Skeletal muscle satellite cell (primary cell): ENCODE measurements around the gene ZNF627.
"Not testable (repeated sequence)": the region's sequence is repeated elsewhere in the genome, so short reads cannot be mapped to it uniquely, and the experiment has no call there.

Source experiments
- H3K27me3 ChIP-seq: 2 replicates; pipeline ENCODE4 v1.7.0; 2013; ENCODE audit warnings: low read length; ENCODE audit not compliant: control insufficient read depth, insufficient read depth
- H3K36me3 ChIP-seq: 2 replicates; pipeline ENCODE4 v1.7.0; 2013; ENCODE audit warnings: mild to moderate bottlenecking, control low read depth, low read length; ENCODE audit not compliant: insufficient read depth
- H3K4me1 ChIP-seq: 2 replicates; pipeline ENCODE4 v1.7.0; 2013; ENCODE audit warnings: low read length; ENCODE audit not compliant: control insufficient read depth, insufficient read depth
- H3K4me2 ChIP-seq: 2 replicates; pipeline ENCODE4 v1.7.0; 2013; ENCODE audit warnings: mild to moderate bottlenecking, low read length
- H3K4me3 ChIP-seq: 2 replicates; pipeline ENCODE4 v1.7.0; 2013; ENCODE audit warnings: low read length
- H3K9ac ChIP-seq: 2 replicates; pipeline ENCODE4 v1.7.0; 2013; ENCODE audit warnings: mild to moderate bottlenecking, low read depth, low read length, moderate library complexity
- H3K9me3 ChIP-seq: replicated peaks from 2 replicates; pipeline ENCODE4 v1.7.0; 2013; ENCODE audit warnings: mild to moderate bottlenecking, control low read depth, low read length

The ZNF627 gene

DNA sequence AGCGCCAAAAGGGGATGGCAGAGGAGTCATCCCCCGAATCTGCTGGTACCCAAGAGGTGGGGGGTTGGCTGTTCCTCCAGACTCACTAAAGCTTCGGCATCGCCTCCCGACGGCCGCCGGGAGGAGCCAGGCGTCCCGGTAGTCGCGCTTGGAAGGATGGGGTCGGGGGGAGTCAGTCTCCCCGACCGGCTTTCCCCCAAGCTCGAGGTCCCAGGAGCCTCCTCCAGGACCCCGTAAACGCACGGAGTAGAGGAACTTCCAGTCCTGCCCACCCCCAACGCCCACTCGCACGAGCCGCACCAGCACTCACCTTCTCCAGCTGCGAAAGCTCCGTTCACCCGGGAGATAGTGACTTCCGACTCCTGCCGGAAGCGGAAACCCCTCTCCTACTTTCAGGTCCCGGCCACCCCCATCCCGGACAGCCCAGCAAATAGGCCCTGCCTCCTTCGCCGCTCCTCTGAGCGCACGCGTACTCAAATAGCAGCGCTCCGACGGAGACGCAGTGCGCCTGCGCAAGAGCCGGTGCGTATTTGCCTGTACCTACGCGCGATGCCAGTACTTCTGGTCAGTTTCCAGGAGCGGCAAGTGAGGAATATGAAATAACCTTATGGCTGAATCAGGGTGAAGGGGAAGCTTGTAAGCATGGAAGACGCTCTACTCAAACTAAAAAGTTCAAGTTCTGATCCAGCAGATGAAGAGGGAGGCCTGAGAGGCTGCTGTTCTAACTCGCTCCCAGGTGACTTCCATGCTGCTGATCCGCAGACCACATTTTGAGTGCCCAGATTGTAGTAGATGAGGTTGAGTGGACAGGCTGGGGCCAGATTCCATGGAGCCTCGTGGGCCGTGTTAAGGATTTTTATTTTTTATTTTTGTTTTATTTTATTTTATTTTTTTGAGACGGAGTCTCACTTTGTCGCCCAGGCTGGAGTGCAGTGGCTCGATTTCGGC is 38.1 kb upstream of the ZNF627 start, which contains the start of gene ELOF1:
ELOF1 (minus strand) TSS at position 350 of the 948 bp plus-strand sequence. CDS start 4,883 bp downstream, outside the sequence.
- peak within 1 kb of the TSS; percentile 87 for H3K9ac ChIP-seq
- peaks cover 7% of the 10 kb centered on the region for H3K4me1 ChIP-seq
- peaks cover 4% of the 10 kb centered on the region for H3K36me3 ChIP-seq
- H3K27me3 ChIP-seq, result no peaks in the 10 kb centered on the region
- no peaks in the 10 kb centered on the region for H3K9me3 ChIP-seq
- peak within 1 kb of the TSS; percentile 92 for H3K4me2 ChIP-seq
- peak within 1 kb of the TSS; percentile 89 for H3K4me3 ChIP-seq

DNA sequence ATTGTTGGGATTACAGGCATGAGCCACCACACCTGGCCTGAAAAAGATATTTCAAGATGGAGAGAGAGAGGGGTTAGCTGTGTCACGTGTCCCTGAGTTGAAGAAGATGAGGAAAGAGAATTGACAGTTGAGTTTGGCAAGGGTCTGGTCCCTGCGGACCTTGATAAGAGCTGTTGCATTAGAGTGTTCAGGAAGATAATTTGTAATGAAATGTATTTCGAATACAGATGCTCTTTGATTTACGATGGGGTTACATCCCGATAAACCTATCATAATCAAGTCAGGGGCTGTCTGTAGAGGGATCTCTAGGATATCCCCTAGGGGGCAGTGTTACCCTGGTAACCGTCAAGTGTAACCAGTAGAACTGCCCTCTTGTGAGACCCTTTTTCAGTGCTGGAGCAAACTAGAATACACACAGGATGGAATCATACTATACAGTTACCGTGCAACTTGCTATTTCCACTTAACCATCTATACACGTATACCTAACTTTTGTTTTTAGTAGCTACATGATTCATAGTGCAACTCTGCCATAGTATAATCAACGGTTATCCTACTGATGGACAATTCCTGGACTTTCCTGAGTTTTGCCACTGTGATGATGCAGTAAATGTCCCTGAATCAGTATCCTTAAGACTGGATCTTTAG is 36.8 kb upstream of the ZNF627 start:
- no peaks in the 10 kb centered on the region for H3K36me3 ChIP-seq
- H3K9ac ChIP-seq, result no peak overlapping the region
- no peaks in the 10 kb centered on the region for H3K27me3 ChIP-seq
- peaks cover 7% of the 10 kb centered on the region for H3K4me1 ChIP-seq
- no peak overlapping the region for H3K4me2 ChIP-seq
- H3K9me3 ChIP-seq, result no peaks in the 10 kb centered on the region
- no peak overlapping the region for H3K4me3 ChIP-seq

DNA sequence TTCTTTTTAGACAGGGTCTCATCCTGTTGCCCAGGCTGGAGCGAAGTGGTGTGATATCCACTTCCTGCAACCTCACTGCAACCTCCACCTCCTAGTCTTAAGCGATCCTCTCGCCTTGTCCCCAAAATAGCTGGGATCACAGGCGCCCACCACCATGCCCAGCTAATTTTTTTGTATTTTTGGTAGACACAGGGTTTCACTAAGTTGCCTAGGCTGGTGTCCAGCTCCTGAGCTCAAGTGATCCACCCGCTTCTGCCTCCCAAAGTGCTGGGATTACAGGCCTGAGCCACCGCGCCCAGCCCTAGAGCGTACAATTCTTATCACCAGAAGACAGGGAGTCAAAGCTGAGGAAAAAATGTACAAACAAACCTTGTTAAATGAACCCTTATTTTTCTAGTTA is 33.8 kb upstream of the ZNF627 start:
- Histone ChIP-seq H3K9me3 (no peaks in the 10 kb centered on the region), H3K27me3 (no peaks in the 10 kb centered on the region), H3K9ac (no peak overlapping the region), H3K4me2 (no peak overlapping the region), H3K4me3 (no peak overlapping the region), H3K36me3 (no peaks in the 10 kb centered on the region), H3K4me1 (no peaks in the 10 kb centered on the region)

DNA sequence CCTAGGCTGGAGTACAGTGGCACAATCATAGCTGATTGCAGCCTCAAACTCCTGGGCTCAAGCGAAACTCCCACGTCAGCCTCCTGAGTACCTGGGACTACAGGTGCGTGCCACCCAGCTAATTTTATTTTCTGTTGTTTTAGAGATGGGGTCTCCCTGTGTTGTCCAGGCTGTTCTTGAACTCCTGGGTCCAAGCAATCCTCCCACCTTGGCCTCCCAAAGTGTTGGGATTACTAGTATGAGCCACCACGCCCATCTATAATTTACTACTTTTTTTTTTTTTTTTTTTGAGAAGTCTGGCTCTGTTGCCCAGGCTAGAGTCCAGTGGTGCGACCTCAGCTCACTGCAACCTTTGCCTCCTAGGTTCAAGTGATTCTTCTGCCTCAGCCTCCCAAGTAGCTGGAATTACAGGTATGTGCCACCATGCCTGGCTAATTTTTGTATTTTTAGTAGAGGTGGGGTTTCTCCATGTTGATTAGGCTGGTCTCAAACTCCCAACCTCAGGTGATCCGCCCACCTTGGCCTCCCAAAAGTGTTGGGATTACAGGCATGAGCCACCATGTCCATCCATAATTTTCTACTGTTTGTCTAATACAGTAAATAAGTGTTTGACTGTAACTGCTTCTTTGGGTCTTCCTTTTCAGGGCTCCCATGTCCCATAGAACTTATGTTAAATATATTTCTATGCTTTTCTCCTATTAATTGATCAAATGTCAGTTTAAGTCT is 33.0 kb upstream of the ZNF627 start:
- H3K9me3 ChIP-seq, H3K9ac ChIP-seq, H3K4me1 ChIP-seq, H3K4me3 ChIP-seq, H3K4me2 ChIP-seq, H3K36me3 ChIP-seq, H3K27me3 ChIP-seq: not testable (repeated sequence)

- H3K27me3 ChIP-seq, H3K36me3 ChIP-seq, H3K9ac ChIP-seq, H3K4me2 ChIP-seq, H3K9me3 ChIP-seq, H3K4me1 ChIP-seq, H3K4me3 ChIP-seq: not testable (repeated sequence)
Observed at GRCh38 chr19:11565649-11565980, 31.7 kb upstream of the ZNF627 start.

GRCh38 chr19:11566164-11566563 is 31.1 kb upstream of the ZNF627 start:
- Histone ChIP-seq H3K4me1 (no peaks in the 10 kb centered on the region), H3K4me2 (no peak overlapping the region), H3K4me3 (no peak overlapping the region), H3K9ac (no peak overlapping the region), H3K27me3 (no peaks in the 10 kb centered on the region), H3K36me3 (no peaks in the 10 kb centered on the region), H3K9me3 (no peaks in the 10 kb centered on the region)

GRCh38 chr19:11570039-11570462 is 27.2 kb upstream of the ZNF627 start:
- H3K4me3 ChIP-seq, result no peak overlapping the region
- no peaks in the 10 kb centered on the region for H3K9me3 ChIP-seq
- no peaks in the 10 kb centered on the region for H3K27me3 ChIP-seq
- H3K36me3 ChIP-seq, result no peaks in the 10 kb centered on the region
- H3K4me1 ChIP-seq, result no peaks in the 10 kb centered on the region
- no peak overlapping the region for H3K4me2 ChIP-seq
- no peak overlapping the region for H3K9ac ChIP-seq

DNA sequence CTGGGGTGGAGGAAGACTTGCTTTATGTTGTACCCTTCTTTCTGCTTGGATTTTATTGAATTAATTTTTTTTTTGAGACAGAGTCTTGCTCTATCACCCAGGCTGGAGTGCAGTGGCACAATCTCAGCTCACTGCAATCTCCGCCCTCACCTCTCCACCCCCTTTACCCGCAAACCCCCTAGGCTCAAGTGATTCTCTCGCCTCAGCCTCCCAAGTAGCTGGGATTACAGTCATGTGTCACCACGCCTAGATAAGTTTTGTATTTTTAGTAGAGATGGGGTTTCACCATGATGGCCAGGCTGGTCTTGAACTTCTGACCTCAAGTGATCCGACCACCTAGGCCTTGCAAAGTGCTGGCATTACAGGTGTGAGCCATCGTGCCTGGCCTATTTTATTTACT is 23.9 kb upstream of the ZNF627 start:
- not testable (repeated sequence) for H3K4me2 ChIP-seq, H3K4me3 ChIP-seq, H3K27me3 ChIP-seq, H3K4me1 ChIP-seq, H3K36me3 ChIP-seq, H3K9ac ChIP-seq, H3K9me3 ChIP-seq

DNA sequence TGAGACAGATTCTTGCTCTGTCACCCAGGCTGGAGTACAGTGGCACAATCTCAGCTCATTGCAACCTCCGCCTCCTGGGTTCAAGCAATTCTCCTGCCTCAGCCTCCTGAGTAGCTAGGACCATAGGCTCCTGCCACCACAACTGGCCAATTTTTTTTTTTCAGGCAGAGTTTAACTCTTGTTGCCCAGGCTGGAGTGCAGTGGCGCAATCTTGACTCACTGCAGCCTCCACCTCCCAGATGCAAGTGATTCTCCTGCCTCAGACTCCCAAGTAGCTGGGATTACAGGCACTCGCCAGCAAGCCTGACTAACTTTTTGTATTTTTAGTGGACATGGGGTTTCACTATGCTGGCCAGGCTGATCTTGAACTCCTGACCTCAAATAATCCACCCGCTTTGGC is 23.5 kb upstream of the ZNF627 start:
- not testable (repeated sequence) for H3K9me3 ChIP-seq, H3K36me3 ChIP-seq, H3K4me3 ChIP-seq, H3K4me2 ChIP-seq, H3K27me3 ChIP-seq, H3K9ac ChIP-seq, H3K4me1 ChIP-seq

DNA sequence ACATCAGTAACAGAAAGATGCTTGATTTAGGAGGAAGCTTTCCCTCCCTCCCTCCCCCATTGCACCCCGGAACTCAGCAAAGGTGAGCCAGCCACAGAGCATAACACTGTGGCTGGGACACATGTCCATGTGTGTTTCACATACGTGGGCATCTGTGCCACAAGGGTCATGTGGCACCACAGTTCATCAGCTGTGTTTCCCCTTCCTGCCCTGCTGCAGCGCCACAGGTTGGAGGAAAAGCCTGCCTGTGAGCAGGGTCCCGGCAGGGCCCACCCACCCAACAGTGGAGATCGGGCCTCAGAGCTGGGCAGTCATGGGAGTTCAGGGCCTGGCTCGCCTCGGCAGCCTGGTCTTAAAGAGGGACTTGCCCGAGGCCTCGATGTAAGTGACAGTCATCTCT is 22.6 kb upstream of the ZNF627 start:
- H3K4me1 ChIP-seq, result no peaks in the 10 kb centered on the region
- no peaks in the 10 kb centered on the region for H3K36me3 ChIP-seq
- peaks cover 5% of the 10 kb centered on the region for H3K27me3 ChIP-seq
- H3K4me2 ChIP-seq, result no peak overlapping the region
- no peak overlapping the region for H3K9ac ChIP-seq
- no peaks in the 10 kb centered on the region for H3K9me3 ChIP-seq
- H3K4me3 ChIP-seq, result no peak overlapping the region

GRCh38 chr19:11576227-11576626 is 21.1 kb upstream of the ZNF627 start:
- no peak overlapping the region for H3K4me3 ChIP-seq
- H3K36me3 ChIP-seq, result no peaks in the 10 kb centered on the region
- H3K4me2 ChIP-seq, result no peak overlapping the region
- no peaks in the 10 kb centered on the region for H3K4me1 ChIP-seq
- H3K9me3 ChIP-seq, result no peaks in the 10 kb centered on the region
- H3K27me3 ChIP-seq, result peaks cover 5% of the 10 kb centered on the region
- H3K9ac ChIP-seq, result no peak overlapping the region
